ENCODE results near the gene SPTBN4. TPM values are rescaled to one million over a fixed set of nuclear protein-coding genes. Genes with fewer than 3 reads are reported as not detected.

The SPTBN4 gene
- total RNA-seq (under 1 TPM; 0.68 to 0.80 TPM), polyA plus RNA-seq (under 1 TPM; 0.58 to 0.75 TPM)
- long read RNA-seq, donor 1 = 0 reads
- long read RNA-seq, donor 2 = 0 reads
- long read RNA-seq, donor 3 = 0 reads
- long read RNA-seq, donor 4 = 0 reads
- long read RNA-seq, donor 5 = 0 reads

- DNase-seq = no peak
- Histone ChIP-seq H3K9ac (ENCODE audit: insufficient read depth in 1 of 2, low read length in 2 of 2) (peak within 1 kb of the TSS in 1 of 2 donors; percentile 65), H3K9me3 (ENCODE audit: control insufficient read depth in 4 of 4, insufficient read depth in 3 of 4, low read length in 3 of 4) (no peaks in the 10 kb centered on the region), H3K27ac (ENCODE audit: low read depth in 1 of 2, low read length in 1 of 2) (peak within 1 kb of the TSS; percentile 55 to 64), H3K36me3 (ENCODE audit: control insufficient read depth in 4 of 4, insufficient read depth in 4 of 4, low read length in 4 of 4) (no peaks in the 10 kb centered on the region), H3K27me3 (ENCODE audit: control insufficient read depth in 3 of 3, insufficient read depth in 3 of 3, low read length in 2 of 3) (peaks cover 4 to 19% (median 12%) of the 10 kb centered on the region in 3 donors), H3K4me1 (ENCODE audit: control insufficient read depth in 5 of 5, insufficient read depth in 5 of 5, low read length in 5 of 5) (peaks cover 5 to 19% (median 13%) of the 10 kb centered on the region in 5 donors), H3K4me3 (peak within 1 kb of the TSS; percentile 25)
- no peak for ATAC-seq (ENCODE audit: insufficient read depth, low FRiP score)
- no peak for TF ChIP-seq CTCF (IDR thresholded peaks at IDR 0.05; ENCODE audit: control extremely low read depth, extremely low read depth)
- 5 to 6% methylated on average over 35 to 87 of the region's 87 CpGs for WGBS, 2 donors
Observed at GRCh38 chr19:40466985-40467734, at the start of gene SPTBN4. Gene SPTBN4 (plus strand): TSS chr19:40467001. CDS start chr19:40472622, 5,621 bp downstream.

DNA sequence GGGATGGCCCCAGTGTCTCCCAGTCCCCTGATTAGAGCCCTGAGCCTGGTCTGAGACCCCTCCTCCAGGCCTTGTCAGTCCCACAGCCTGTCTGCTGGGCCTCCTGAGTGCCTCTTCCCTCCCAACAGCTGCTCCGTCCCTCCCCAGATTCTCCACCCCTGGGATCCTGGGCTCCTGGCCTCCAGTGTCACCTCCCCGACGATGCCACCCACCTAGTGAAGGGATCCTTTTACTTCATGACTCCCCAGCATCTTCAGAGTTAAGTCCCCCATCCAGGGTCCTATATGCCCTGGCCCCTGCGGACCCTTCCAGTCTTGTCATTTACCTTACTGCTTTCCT is 49.2 kb upstream of the SPTBN4 start:
- 60 to 67% methylated on average over 4 of the region's 4 CpGs for WGBS, 2 donors
- Histone ChIP-seq H3K9me3 (ENCODE audit: control insufficient read depth in 4 of 4, insufficient read depth in 3 of 4, low read length in 3 of 4) (no peaks in the 10 kb centered on the region), H3K4me3 (no peak overlapping the region), H3K36me3 (ENCODE audit: control insufficient read depth in 4 of 4, insufficient read depth in 4 of 4, low read length in 4 of 4) (peaks cover 2 to 4% (median 3%) of the 10 kb centered on the region in 4 donors), H3K27ac (ENCODE audit: low read depth in 1 of 2, low read length in 1 of 2) (peak overlapping the region; percentile 74 to 87), H3K4me1 (ENCODE audit: control insufficient read depth in 5 of 5, insufficient read depth in 5 of 5, low read length in 5 of 5) (peaks cover 2 to 33% (median 9%) of the 10 kb centered on the region in 5 donors), H3K27me3 (ENCODE audit: control insufficient read depth in 3 of 3, insufficient read depth in 3 of 3, low read length in 2 of 3) (no peaks in the 10 kb centered on the region), H3K9ac (ENCODE audit: insufficient read depth in 1 of 2, low read length in 2 of 2) (no peak overlapping the region)
- DNase-seq = no peak
- TF ChIP-seq CTCF (IDR thresholded peaks at IDR 0.05; ENCODE audit: control extremely low read depth, extremely low read depth) = no peak
- no peak for ATAC-seq (ENCODE audit: insufficient read depth, low FRiP score)

GRCh38 chr19:40418040-40418439 is 48.8 kb upstream of the SPTBN4 start:
- no peak overlapping the region for H3K4me3 ChIP-seq
- no peaks in the 10 kb centered on the region for H3K27me3 ChIP-seq (ENCODE audit: control insufficient read depth in 3 of 3, insufficient read depth in 3 of 3, low read length in 2 of 3)
- TF ChIP-seq CTCF (IDR thresholded peaks at IDR 0.05; ENCODE audit: control extremely low read depth, extremely low read depth) = no peak
- H3K9me3 ChIP-seq (ENCODE audit: control insufficient read depth in 4 of 4, insufficient read depth in 3 of 4, low read length in 3 of 4) = no peaks in the 10 kb centered on the region
- peaks cover 5 to 8% (median 7%) of the 10 kb centered on the region in 4 donors for H3K36me3 ChIP-seq (ENCODE audit: control insufficient read depth in 4 of 4, insufficient read depth in 4 of 4, low read length in 4 of 4)
- H3K4me1 ChIP-seq (ENCODE audit: control insufficient read depth in 5 of 5, insufficient read depth in 5 of 5, low read length in 5 of 5) = peaks cover 2 to 33% (median 9%) of the 10 kb centered on the region in 5 donors
- ATAC-seq (ENCODE audit: insufficient read depth, low FRiP score) (no peak), DNase-seq (no peak)
- no peak overlapping the region for H3K9ac ChIP-seq (ENCODE audit: insufficient read depth in 1 of 2, low read length in 2 of 2)
- 75 to 78% methylated on average over 3 of the region's 3 CpGs for WGBS, 2 donors
- H3K27ac ChIP-seq (ENCODE audit: low read depth in 1 of 2, low read length in 1 of 2) = peak overlapping the region; percentile 74 to 87
